OCI-LY7 (cell line): ENCODE results near the gene FOLR1. TPM values are rescaled to one million over a fixed set of nuclear protein-coding genes. Genes with fewer than 3 reads are reported as not detected.

ENCODE experiments used
- BruUV-seq: library from RNA; stranded (reverse); fragments of 400-500 nt; replicated peaks from 2 replicates; lab custom pipeline; 2021; lab: Mats Ljungman, UMichigan
- CTCF ChIA-PET: fragments of 300-600 bp; sonication (Branson Sonifier 250); formaldehyde crosslinking; loops from one replicate; lab custom pipeline; 2022; ENCODE audit warnings: antibody characterized with exemption; ENCODE audit not compliant: unreplicated experiment; lab: Charles Lee
- POLR2A ChIA-PET: fragments of 300-600 bp; sonication (Branson Sonifier 250); formaldehyde crosslinking; loops from one replicate; lab custom pipeline; 2022; ENCODE audit warnings: antibody characterized with exemption; lab: Charles Lee
- DNase-seq: peaks from one replicate; pipeline ENCODE4 v3.0.0-alpha.2; 2015; ENCODE audit warnings: low spot score
- H2AFZ ChIP-seq: fragments of 200-600 bp; sonication (generic), shearing (Covaris generic); 2 replicates; pipeline ENCODE4 v1.6.1; 2014; ENCODE audit warnings: mild to moderate bottlenecking, antibody characterized with exemption, low read length, moderate library complexity
- H3K27ac ChIP-seq: fragments of 200-600 bp; sonication (generic); 2 replicates; pipeline ENCODE4 v1.5.1; 2014; ENCODE audit warnings: mixed run types, low read depth, mild to moderate bottlenecking, moderate library complexity, low read length, inconsistent platforms; ENCODE audit not compliant: poor library complexity, severe bottlenecking
- H3K36me3 ChIP-seq: fragments of 200-600 bp; sonication (generic); 2 replicates; pipeline ENCODE4 v1.6.1; 2014; ENCODE audit warnings: mild to moderate bottlenecking, antibody characterized with exemption, low read length, moderate library complexity, mixed read lengths; ENCODE audit not compliant: insufficient read depth
- H3K4me1 ChIP-seq: fragments of 200-600 bp; sonication (generic); 2 replicates; pipeline ENCODE4 v1.5.1; 2014; ENCODE audit warnings: mild to moderate bottlenecking, low read length; ENCODE audit not compliant: insufficient read depth, poor library complexity, severe bottlenecking
- H3K4me2 ChIP-seq: fragments of 200-600 bp; sonication (generic); 2 replicates; pipeline ENCODE4 v1.6.1; 2014; ENCODE audit warnings: mild to moderate bottlenecking, low read length
- H3K4me3 ChIP-seq: fragments of 200-600 bp; sonication (generic); 2 replicates; pipeline ENCODE4 v1.5.1; 2014; ENCODE audit warnings: mild to moderate bottlenecking, low read depth, low read length; ENCODE audit not compliant: poor library complexity, severe bottlenecking
- H3K79me2 ChIP-seq: fragments of 200-600 bp; sonication (generic); 2 replicates; pipeline ENCODE4 v1.6.1; 2016; ENCODE audit warnings: low read depth, mild to moderate bottlenecking, low read length, moderate library complexity, mixed read lengths; ENCODE audit not compliant: insufficient read depth
- H3K9me2 ChIP-seq: fragments of 200-600 bp; sonication (generic); 2 replicates; pipeline ENCODE4 v1.6.1; 2016; ENCODE audit warnings: mild to moderate bottlenecking, low read length, mixed read lengths; ENCODE audit not compliant: insufficient read depth
- H3K9me3 ChIP-seq: fragments of 200-600 bp; sonication (generic); 2 replicates; pipeline ENCODE4 v1.6.1; 2014; ENCODE audit warnings: mild to moderate bottlenecking, mixed run types, low read length, mixed read lengths
- H4K20me1 ChIP-seq: fragments of 200-600 bp; sonication (generic); 2 replicates; pipeline ENCODE4 v1.6.1; 2014; ENCODE audit warnings: mild to moderate bottlenecking, antibody characterized with exemption, low read length, moderate library complexity, mixed read lengths; ENCODE audit not compliant: insufficient read depth
- EZH2phosphoT487 ChIP-seq: fragments of 200-600 bp; sonication (generic); IDR thresholded peaks from 2 replicates; pipeline ENCODE4 v1.6.1; 2018; ENCODE audit warnings: low read depth, borderline replicate concordance, mild to moderate bottlenecking, mixed run types, antibody characterized with exemption, low read length, moderate library complexity, mixed read lengths
- intact Hi-C: fragments of 100-400 bp; cut with micrococcal nuclease; formaldehyde crosslinking; loops from one replicate; pipeline ENCODE4 v1.10.0; 2022; ENCODE audit not compliant: unreplicated experiment
- total RNA-seq, 2 experiments: library from RNA; depleted of rRNA in 1 of 2; stranded (reverse); fragments of >200 nt in 1 of 2; shearing (Covaris generic) in 1 of 2; gene quantifications; 2 replicates each; pipeline ENCODE4 v1.2.3, GENCODE V29; 2014 to 2022
- TF ChIP-seq, protein P1 (sequence below): fragments of 200-600 bp; sonication (generic); conservative IDR thresholded peaks from 2 replicates; pipeline ENCODE4 v1.5.1; 2014; ENCODE audit warnings: mild to moderate bottlenecking, antibody characterized with exemption, low read length, moderate library complexity, mixed read lengths

FOLR1 gene
- total RNA-seq, 2 experiments from 2014 or later: not detected

DNA sequence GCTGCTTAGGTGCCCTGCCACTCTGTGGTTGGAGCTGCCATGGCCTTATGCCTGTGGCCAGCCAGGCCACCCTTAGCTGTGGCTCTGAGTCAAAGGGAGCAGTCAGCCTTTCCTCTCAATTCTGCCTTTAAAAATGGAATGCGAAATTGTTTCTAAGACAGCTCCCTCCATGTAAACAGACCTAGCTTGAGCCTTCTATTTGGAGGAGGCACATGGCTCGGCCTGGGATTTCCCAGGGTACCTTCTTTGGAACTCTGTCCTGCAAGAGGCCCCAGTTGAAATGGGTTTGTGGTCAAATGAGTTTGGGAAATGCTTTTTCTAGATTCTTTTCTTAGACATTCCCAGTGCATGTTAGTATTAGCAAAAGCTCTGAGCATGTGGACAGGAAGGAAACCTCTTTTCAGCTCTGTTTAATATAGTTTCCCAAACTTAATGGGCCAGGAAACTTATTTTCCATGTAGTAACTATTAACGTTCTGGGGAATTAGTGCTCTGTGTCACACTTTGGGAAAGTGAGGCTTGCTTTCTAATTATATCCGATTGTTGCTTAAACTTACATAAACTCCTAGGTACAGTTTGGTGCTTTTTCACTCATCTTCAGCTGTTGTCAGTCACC is 44.2 kb downstream of the FOLR1 start:
- H3K9me3 ChIP-seq: no peaks in the 10 kb centered on the region
- ChIA-PET POLR2A (interaction anchor here (0.6 to 0.7 kb wide), 2 partner anchors 10 to 14 kb away, joined by 3 to 4 read pairs; no protein-coding TSS in a partner anchor), CTCF (no interaction called here)
- intact Hi-C loops: loop anchor here (5.0 kb wide), 1 partner anchor 196 kb away; the partner anchor contains the start of gene CLPB
- TF ChIP-seq, protein P1, sequence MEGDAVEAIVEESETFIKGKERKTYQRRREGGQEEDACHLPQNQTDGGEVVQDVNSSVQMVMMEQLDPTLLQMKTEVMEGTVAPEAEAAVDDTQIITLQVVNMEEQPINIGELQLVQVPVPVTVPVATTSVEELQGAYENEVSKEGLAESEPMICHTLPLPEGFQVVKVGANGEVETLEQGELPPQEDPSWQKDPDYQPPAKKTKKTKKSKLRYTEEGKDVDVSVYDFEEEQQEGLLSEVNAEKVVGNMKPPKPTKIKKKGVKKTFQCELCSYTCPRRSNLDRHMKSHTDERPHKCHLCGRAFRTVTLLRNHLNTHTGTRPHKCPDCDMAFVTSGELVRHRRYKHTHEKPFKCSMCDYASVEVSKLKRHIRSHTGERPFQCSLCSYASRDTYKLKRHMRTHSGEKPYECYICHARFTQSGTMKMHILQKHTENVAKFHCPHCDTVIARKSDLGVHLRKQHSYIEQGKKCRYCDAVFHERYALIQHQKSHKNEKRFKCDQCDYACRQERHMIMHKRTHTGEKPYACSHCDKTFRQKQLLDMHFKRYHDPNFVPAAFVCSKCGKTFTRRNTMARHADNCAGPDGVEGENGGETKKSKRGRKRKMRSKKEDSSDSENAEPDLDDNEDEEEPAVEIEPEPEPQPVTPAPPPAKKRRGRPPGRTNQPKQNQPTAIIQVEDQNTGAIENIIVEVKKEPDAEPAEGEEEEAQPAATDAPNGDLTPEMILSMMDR: no peak
- TF ChIP-seq EZH2phosphoT487: no peak
- H3K4me3 ChIP-seq: no peak overlapping the region
- no peaks in the 10 kb centered on the region for H3K9me2 ChIP-seq
- no peak for DNase-seq
- no peak overlapping the region for H3K4me2 ChIP-seq
- BruUV-seq: no TSS peak
- no peaks in the 10 kb centered on the region for H4K20me1 ChIP-seq
- H3K79me2 ChIP-seq: no peaks in the 10 kb centered on the region
- H3K4me1 ChIP-seq: no peaks in the 10 kb centered on the region
- no peak overlapping the region for H3K27ac ChIP-seq
- peaks cover 73% of the 10 kb centered on the region for H3K36me3 ChIP-seq
- H2AFZ ChIP-seq: no peak overlapping the region

DNA sequence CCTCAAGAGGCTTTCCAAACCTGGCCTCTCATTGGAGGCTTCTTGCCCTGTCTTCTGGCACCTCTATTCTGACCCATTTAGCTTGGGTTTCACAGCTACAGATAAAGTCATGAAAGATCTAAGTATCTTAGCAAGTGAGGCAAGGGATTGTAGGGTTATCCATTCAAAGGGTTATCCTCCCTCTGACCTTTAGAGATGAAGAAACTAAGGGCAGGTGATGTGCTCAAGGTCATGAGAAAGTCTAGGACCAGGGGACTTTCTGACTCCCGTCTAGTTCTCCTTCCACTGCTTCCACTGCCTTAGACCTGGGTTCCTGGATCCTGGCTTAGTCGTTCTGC is 44.8 kb downstream of the FOLR1 start:
- Histone ChIP-seq H3K4me2 (no peak overlapping the region), H3K27ac (no peak overlapping the region), H3K4me3 (no peak overlapping the region), H3K4me1 (no peaks in the 10 kb centered on the region), H3K36me3 (peaks cover 67% of the 10 kb centered on the region), H3K79me2 (no peaks in the 10 kb centered on the region), H3K9me2 (no peaks in the 10 kb centered on the region), H3K9me3 (no peaks in the 10 kb centered on the region), H2AFZ (no peak overlapping the region), H4K20me1 (no peaks in the 10 kb centered on the region)
- no peak for DNase-seq
- CTCF ChIA-PET: interaction anchor here (0.6 kb wide), 1 partner anchor 12 kb away, joined by 3 read pairs; the partner anchor contains the start of gene INPPL1
- POLR2A ChIA-PET: interaction anchor here (0.6 kb wide), 2 partner anchors 15 to 64 kb away, joined by 3 to 4 read pairs; no protein-coding TSS in a partner anchor
- intact Hi-C loops: loop anchor here (5.0 kb wide), 1 partner anchor 196 kb away; the partner anchor contains the start of gene CLPB
- BruUV-seq: no TSS peak
- TF ChIP-seq EZH2phosphoT487: no peak
- TF ChIP-seq, protein P1: no peak
